H1 (cell line): ENCODE data around the gene IL18RAP.

Source experiments
- CBX5 ChIP-seq: fragments of 300-800, 300-1000 bp; sonication (generic); IDR thresholded peaks from 2 replicates; pipeline ENCODE4 v1.7.1; 2016; ENCODE audit warnings: antibody characterized with exemption, low read length, low read depth
- CHD2 ChIP-seq: IDR thresholded peaks from 2 replicates; pipeline ENCODE4 v1.6.1; 2012; ENCODE audit warnings: low read length, improper control_type of control experiment
- CTCF ChIP-seq, 3 experiments: IDR thresholded peaks; 1 replicate in 2 of 3; 2 replicates in 1 of 3; pipeline versions ENCODE4 v1.5.1 to v1.6.1; 2011; ENCODE audit warnings: low read length in 3 of 3, mild to moderate bottlenecking in 3 of 3, inconsistent platforms in 2 of 3, low read depth in 1 of 3, moderate library complexity in 1 of 3; ENCODE audit not compliant: insufficient read depth in 1 of 3; ENCODE audit errors: control extremely low read depth in 1 of 3
- MAX ChIP-seq: IDR thresholded peaks from 2 replicates; pipeline ENCODE4 v1.6.1; 2012; ENCODE audit warnings: inconsistent platforms
- PHF8 ChIP-seq: fragments of 200-600 bp; sonication (generic); conservative IDR thresholded peaks from 2 replicates; pipeline ENCODE4 v1.7.1; 2012; ENCODE audit warnings: low read depth, mild to moderate bottlenecking, inconsistent platforms, low read length, moderate library complexity
- POLR2A ChIP-seq, 2 experiments: IDR thresholded peaks; 1 replicate in 1 of 2; 2 replicates in 1 of 2; pipeline ENCODE4 v1.6.1; 2011; ENCODE audit warnings: low read depth in 2 of 2, low read length in 2 of 2, mild to moderate bottlenecking in 2 of 2; ENCODE audit errors: control extremely low read depth in 1 of 2
- POLR2AphosphoS5 ChIP-seq: IDR thresholded peaks from 2 replicates; pipeline ENCODE4 v1.6.1; 2011; ENCODE audit warnings: low read depth, low read length
- SP2 ChIP-seq: IDR thresholded peaks from 2 replicates; pipeline ENCODE4 v1.6.1; 2012; ENCODE audit warnings: mild to moderate bottlenecking, low read length, inconsistent platforms
- TBP ChIP-seq: IDR thresholded peaks from 2 replicates; pipeline ENCODE4 v1.6.1; 2011; ENCODE audit warnings: low read depth, low read length, improper control_type of control experiment

GRCh38 chr2:102483086-102483485 is 60.1 kb downstream of the IL18RAP start:
- TF ChIP-seq SP2 (no peak), CBX5 (no peak), POLR2A (IDR thresholded peaks at IDR 0.05; ENCODE audit: control extremely low read depth in 1 of 2, low read depth in 2 of 2, low read length in 2 of 2) (no peak), CTCF (IDR thresholded peaks at IDR 0.05; ENCODE audit: control extremely low read depth in 1 of 3, insufficient read depth in 1 of 3, low read depth in 1 of 3, low read length in 3 of 3) (no peak), PHF8 (no peak), MAX (no peak), TBP (no peak), POLR2AphosphoS5 (no peak), CHD2 (no peak)
